Measurements from ENCODE around the gene TRMT13.

DNA sequence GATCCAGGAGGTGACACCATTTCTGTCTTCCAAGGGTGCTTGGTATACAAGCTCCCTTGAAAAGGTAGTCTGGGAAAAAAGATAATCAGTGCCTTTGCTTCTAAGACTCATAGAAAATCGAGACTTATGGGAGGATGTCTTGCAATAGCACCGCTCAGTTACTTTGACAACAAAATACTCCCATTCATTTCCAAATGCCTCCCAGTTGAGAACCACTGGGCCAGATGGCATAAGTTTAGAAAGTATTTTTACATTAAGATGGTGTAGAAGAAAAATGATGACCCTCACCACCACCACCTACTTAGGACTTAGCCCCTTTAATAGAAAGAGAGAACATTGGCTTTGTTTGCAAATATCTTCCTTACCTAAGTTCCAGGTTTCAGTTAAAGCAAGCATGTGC lies 4.6 kb downstream of the TRMT13 start:
- TF ChIP-seq POLR2AphosphoS5 (IDR thresholded peaks at IDR 0.05; ENCODE audit: borderline replicate concordance, low read depth, low read length) (no peak), EZH2 (IDR thresholded peaks at IDR 0.05) (no peak), FOXP2 (optimal IDR thresholded peaks at IDR 0.05; ENCODE audit: control extremely low read depth, extremely low read length, insufficient read depth) (no peak)
